CD14-positive monocyte (primary cell): ENCODE measurements around the gene FLT3LG. TPM values are rescaled to one million over a fixed set of nuclear protein-coding genes. Genes with fewer than 3 reads are reported as not detected.
A peak's percentile ranks its signal among the peaks of the same experiment; 100 is the strongest.

Source experiments
- DNase-seq, 3 donors: peaks; one replicate each; pipeline ENCODE4 v3.0.0-alpha.2; 2011 to 2022
- H2AFZ ChIP-seq: 2 replicates; pipeline ENCODE4 v1.6.0; 2012; ENCODE audit warnings: mild to moderate bottlenecking, low read depth, low read length, inconsistent platforms; ENCODE audit not compliant: insufficient read depth, poor library complexity, severe bottlenecking
- H3K27ac ChIP-seq, 2 donors: 1 replicate in 1 of 2; 2 replicates in 1 of 2; pipeline ENCODE4 v1.5.1; 2012 to 2013; ENCODE audit warnings: low read length in 2 of 2, control low read depth in 1 of 2, inconsistent platforms in 1 of 2, low read depth in 1 of 2, mild to moderate bottlenecking in 1 of 2
- H3K27me3 ChIP-seq, 2 donors: one replicate each; pipeline versions ENCODE4 v1.6.0 to v1.6.1; 2011 to 2013; ENCODE audit warnings: low read length in 2 of 2; ENCODE audit not compliant: control insufficient read depth in 2 of 2, insufficient read depth in 2 of 2
- H3K36me3 ChIP-seq, 2 donors: replicated peaks in 1 of 2; 1 replicate in 1 of 2; 2 replicates in 1 of 2; pipeline versions ENCODE4 v1.5.1 to v1.6.1; 2012 to 2013; ENCODE audit warnings: low read length in 2 of 2, control low read depth in 1 of 2, inconsistent platforms in 1 of 2, mild to moderate bottlenecking in 1 of 2; ENCODE audit not compliant: insufficient read depth in 2 of 2, control insufficient read depth in 1 of 2
- H3K4me1 ChIP-seq, 2 donors: 1 replicate in 1 of 2; 2 replicates in 1 of 2; pipeline versions ENCODE4 v1.5.1 to v1.6.1; 2012 to 2013; ENCODE audit warnings: low read length in 2 of 2, control low read depth in 1 of 2, inconsistent platforms in 1 of 2, mild to moderate bottlenecking in 1 of 2, moderate library complexity in 1 of 2; ENCODE audit not compliant: insufficient read depth in 2 of 2, control insufficient read depth in 1 of 2
- H3K4me2 ChIP-seq: replicated peaks from 2 replicates; pipeline ENCODE3; 2012; ENCODE audit warnings: low read length, moderate library complexity, mild to moderate bottlenecking; ENCODE audit not compliant: poor library complexity, severe bottlenecking; ENCODE audit errors: extremely low read depth
- H3K4me3 ChIP-seq, 3 experiments: fragments of 200-600 bp in 1 of 3; sonication (generic) in 1 of 3; replicated peaks in 1 of 3; 1 replicate in 2 of 3; 2 replicates in 1 of 3; pipeline ENCODE4 v1.5.1; 2011 to 2013; ENCODE audit warnings: low read length in 3 of 3, mild to moderate bottlenecking in 3 of 3, control low read depth in 2 of 3, low read depth in 2 of 3, inconsistent platforms in 1 of 3, moderate library complexity in 1 of 3
- H3K79me2 ChIP-seq: 2 replicates; pipeline ENCODE4 v1.6.0; 2012; ENCODE audit warnings: mild to moderate bottlenecking, control low read depth, inconsistent platforms, low read length, moderate library complexity; ENCODE audit not compliant: insufficient read depth
- H3K9ac ChIP-seq: 2 replicates; pipeline ENCODE4 v1.6.0; 2017; ENCODE audit warnings: low read length, mild to moderate bottlenecking; ENCODE audit not compliant: insufficient read depth, poor library complexity, severe bottlenecking
- H3K9me3 ChIP-seq, 2 donors: replicated peaks in 1 of 2; 1 replicate in 1 of 2; 2 replicates in 1 of 2; pipeline versions ENCODE4 v1.5.1 to v1.6.1; 2012 to 2013; ENCODE audit warnings: low read length in 2 of 2, control low read depth in 1 of 2; ENCODE audit not compliant: control insufficient read depth in 1 of 2, insufficient read depth in 1 of 2
- H4K20me1 ChIP-seq: 2 replicates; pipeline ENCODE4 v1.6.0; 2012; ENCODE audit warnings: mild to moderate bottlenecking, low read length, control low read depth, moderate library complexity; ENCODE audit not compliant: insufficient read depth
- H3K27ac Mint-ChIP-seq, 7 donors: one replicate each; pipeline ENCODE4 v1.8.0; 2020; ENCODE audit warnings: mild to moderate bottlenecking in 7 of 7, mixed read lengths in 7 of 7, moderate library complexity in 6 of 7, inconsistent platforms in 2 of 7
- H3K27me3 Mint-ChIP-seq, 3 donors: one replicate each; pipeline ENCODE4 v1.8.0; 2021 to 2022; ENCODE audit warnings: low read depth in 3 of 3, mild to moderate bottlenecking in 3 of 3, mixed read lengths in 3 of 3, moderate library complexity in 3 of 3, inconsistent platforms in 1 of 3
- H3K36me3 Mint-ChIP-seq, 2 donors: one replicate each; pipeline ENCODE4 v1.8.0; 2020; ENCODE audit warnings: mixed read lengths in 2 of 2, inconsistent platforms in 1 of 2, mild to moderate bottlenecking in 1 of 2
- H3K4me1 Mint-ChIP-seq: one replicate; pipeline ENCODE4 v1.8.0; 2020; ENCODE audit warnings: mild to moderate bottlenecking, mixed read lengths
- H3K4me3 Mint-ChIP-seq, 2 donors: one replicate each; pipeline ENCODE4 v1.8.0; 2020; ENCODE audit warnings: mild to moderate bottlenecking in 2 of 2, mixed read lengths in 2 of 2, moderate library complexity in 1 of 2
- H3K9me3 Mint-ChIP-seq, 7 donors: one replicate each; pipeline ENCODE4 v1.8.0; 2020 to 2022; ENCODE audit warnings: mixed read lengths in 7 of 7, mild to moderate bottlenecking in 6 of 7, moderate library complexity in 6 of 7, inconsistent platforms in 2 of 7
- CTCF ChIP-seq: fragments of 200-600 bp; IDR thresholded peaks from one replicate; pipeline ENCODE4 v1.8.0; 2022; ENCODE audit warnings: antibody characterized with exemption, mild to moderate bottlenecking
- WGBS: methylation state at CpG from one replicate; pipeline ENCODE4 v1.1.5; 2013; ENCODE audit warnings: missing lambda C conversion rate; ENCODE audit not compliant: insufficient coverage; 5-methylcytosine and 5-hydroxymethylcytosine counted together
- intact Hi-C, 2 donors: fragments of 100-400 bp; cut with micrococcal nuclease; formaldehyde crosslinking; loops; one replicate each; pipeline versions ENCODE4 v1.15.0 to v1.15.1; 2023
- polyA plus RNA-seq, 3 donors: library from polyadenylated mRNA; depleted of rRNA in 1 of 3; unstranded in 2 of 3; stranded (reverse) in 1 of 3; fragments of 300-500 nt in 2 of 3; fragments of >200 nt in 1 of 3; fragmentation: Illumina TruSeq in 2 of 3; gene quantifications; 1 replicate in 2 of 3; 2 replicates in 1 of 3; pipeline ENCODE4 v1.2.3, GENCODE V29; 2012 to 2021

FLT3LG gene
- polyA plus RNA-seq, 3 donors = 5.0 to 13.8 (median 6.9) TPM

- peaks cover 3 to 45% of the 10 kb centered on the region in 2 donors for H3K9me3 ChIP-seq
- Mint-ChIP-seq H3K4me1 (peaks cover 39% of the 10 kb centered on the region), H3K4me3 (peak overlapping the region in 1 of 2 donors; percentile 88), H3K27me3 (peaks cover 96 to 100% (median 97%) of the 10 kb centered on the region in 3 donors), H3K36me3 (peaks cover 0 to 27% of the 10 kb centered on the region in 2 donors), H3K9me3 (peaks cover 0 to 39% (median 16%) of the 10 kb centered on the region in 7 donors), H3K27ac (no peak overlapping the region)
- H3K27ac ChIP-seq = no peak overlapping the region
- WGBS = 6% methylated on average over 27 of the region's 30 CpGs
- no peak overlapping the region for H3K4me2 ChIP-seq
- no peaks in the 10 kb centered on the region for H3K79me2 ChIP-seq
- no peaks in the 10 kb centered on the region for H4K20me1 ChIP-seq
- TF ChIP-seq CTCF = no peak
- no peak overlapping the region for H2AFZ ChIP-seq
- no peak overlapping the region for H3K9ac ChIP-seq
- H3K4me1 ChIP-seq = peaks cover 12 to 26% of the 10 kb centered on the region in 2 donors
- no peak for DNase-seq
- no peak overlapping the region for H3K4me3 ChIP-seq
- H3K27me3 ChIP-seq = peaks cover 74 to 99% of the 10 kb centered on the region in 2 donors
- H3K36me3 ChIP-seq = no peaks in the 10 kb centered on the region
- intact Hi-C loops = loop anchor here in 1 of 2 donors (10.0 kb wide), 1 partner anchor 51 kb away; no protein-coding TSS in a partner anchor
Measured at GRCh38 chr19:49425922-49426592, 48.0 kb upstream of the FLT3LG start.

GRCh38 chr19:49427339-49427738, 46.7 kb upstream of the FLT3LG start:
- Histone ChIP-seq H3K27ac (no peak overlapping the region), H3K4me3 (no peak overlapping the region), H4K20me1 (no peaks in the 10 kb centered on the region), H3K36me3 (no peaks in the 10 kb centered on the region), H3K4me2 (no peak overlapping the region), H3K4me1 (peaks cover 10 to 20% of the 10 kb centered on the region in 2 donors), H3K79me2 (no peaks in the 10 kb centered on the region), H3K9ac (no peak overlapping the region), H2AFZ (no peak overlapping the region), H3K9me3 (peaks cover 7 to 51% of the 10 kb centered on the region in 2 donors), H3K27me3 (peaks cover 67 to 99% of the 10 kb centered on the region in 2 donors)
- peak overlapping the region in 1 of 2 donors; percentile 88 for H3K4me3 Mint-ChIP-seq
- WGBS = 53% methylated on average over 7 of the region's 12 CpGs
- peaks cover 96 to 100% (median 97%) of the 10 kb centered on the region in 3 donors for H3K27me3 Mint-ChIP-seq
- peaks cover 0 to 23% of the 10 kb centered on the region in 2 donors for H3K36me3 Mint-ChIP-seq
- DNase-seq = no peak
- no peak overlapping the region for H3K27ac Mint-ChIP-seq
- no peak for TF ChIP-seq CTCF
- H3K9me3 Mint-ChIP-seq = peaks cover 0 to 41% (median 22%) of the 10 kb centered on the region in 7 donors
- peaks cover 32% of the 10 kb centered on the region for H3K4me1 Mint-ChIP-seq
- intact Hi-C loops = loop anchor here in 1 of 2 donors (10.0 kb wide), 1 partner anchor 53 kb away; no protein-coding TSS in a partner anchor
